ENCODE results near the gene HCAR1. TPM values are rescaled to one million over a fixed set of nuclear protein-coding genes. Genes with fewer than 3 reads are reported as not detected.
"Not testable (repeated sequence)": the region's sequence is repeated elsewhere in the genome, so short reads cannot be mapped to it uniquely, and the experiment has no call there.

HCAR1 gene
- total RNA-seq, 1 donor from 2014 or later = not detected

DNA sequence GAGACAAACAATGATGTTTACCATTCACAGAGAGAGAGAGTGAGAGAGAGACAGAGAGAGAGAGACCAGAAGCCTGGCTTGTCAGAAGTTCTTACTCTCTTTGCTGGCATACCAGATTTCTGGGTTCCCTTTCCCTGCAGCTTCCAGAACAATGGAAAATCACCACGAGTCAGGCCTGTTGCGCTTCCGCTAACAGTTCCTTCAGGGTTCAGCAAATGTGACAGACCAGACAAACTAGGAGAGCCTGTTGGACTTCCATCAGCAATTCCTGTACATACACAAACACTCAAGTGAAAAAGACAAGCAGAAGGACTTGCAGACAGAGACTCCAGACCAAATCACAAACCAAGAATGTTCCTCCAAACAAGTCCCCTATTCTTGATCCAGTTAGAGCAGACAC is 21.4 kb downstream of the HCAR1 start:
- not testable (repeated sequence) for H3K36me3 Mint-ChIP-seq (ENCODE audit: low read depth); H3K27me3 Mint-ChIP-seq (ENCODE audit: low read depth); H3K4me1 Mint-ChIP-seq (ENCODE audit: low read depth); H3K9me3 Mint-ChIP-seq (ENCODE audit: low read depth); H3K27ac Mint-ChIP-seq (ENCODE audit: unreplicated experiment); H3K4me3 Mint-ChIP-seq (ENCODE audit: unreplicated experiment); DNase-seq (ENCODE audit: low spot score)

GRCh38 chr12:122703841-122704240 is 26.8 kb downstream of the HCAR1 start:
- not testable (repeated sequence) for H3K4me1 Mint-ChIP-seq (ENCODE audit: low read depth); H3K36me3 Mint-ChIP-seq (ENCODE audit: low read depth); H3K27me3 Mint-ChIP-seq (ENCODE audit: low read depth); H3K27ac Mint-ChIP-seq (ENCODE audit: unreplicated experiment); H3K9me3 Mint-ChIP-seq (ENCODE audit: low read depth); H3K4me3 Mint-ChIP-seq (ENCODE audit: unreplicated experiment); DNase-seq (ENCODE audit: low spot score)

DNA sequence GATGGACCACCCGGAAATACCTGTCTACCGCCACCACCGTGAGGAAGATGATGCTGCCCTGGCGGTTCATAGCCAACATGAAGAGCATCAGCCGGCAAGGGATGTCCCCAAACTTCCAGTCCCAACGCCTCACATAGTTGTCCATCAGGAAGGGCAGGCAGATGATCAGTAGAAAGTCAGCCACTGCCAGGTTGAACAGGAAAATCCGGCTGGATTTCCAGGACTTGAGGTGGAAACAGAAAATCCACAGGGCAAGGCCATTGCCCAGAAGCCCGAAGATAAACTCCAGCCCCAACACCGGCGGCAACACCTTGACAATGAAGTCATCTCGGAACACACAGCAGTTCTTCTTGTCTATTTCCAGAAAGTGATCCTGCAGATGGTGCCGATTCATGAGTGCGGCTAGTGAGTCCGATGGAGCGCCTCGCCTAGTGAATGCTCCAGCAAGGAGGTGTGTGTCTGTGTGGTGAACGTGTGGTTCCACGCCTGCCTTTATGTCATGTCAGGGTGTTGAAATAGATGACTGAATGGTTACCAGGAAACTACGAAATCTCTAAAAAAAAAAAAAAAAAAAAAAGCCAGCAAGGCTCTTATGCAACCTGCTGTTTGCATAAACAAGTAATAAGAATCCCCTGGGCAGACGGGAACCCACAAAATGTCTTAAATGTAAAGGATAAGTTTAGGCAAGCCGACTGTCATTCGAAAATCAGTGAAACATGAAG is 27.6 kb downstream of the HCAR1 start, which contains the start of gene HCAR2:
TSS of gene HCAR2 (minus strand) at position 468 of the 722 bp plus-strand sequence. CDS start at position 394, 74 bp downstream.
- H3K27me3 Mint-ChIP-seq (ENCODE audit: low read depth); DNase-seq (ENCODE audit: low spot score); H3K27ac Mint-ChIP-seq (ENCODE audit: unreplicated experiment); H3K9me3 Mint-ChIP-seq (ENCODE audit: low read depth); H3K4me1 Mint-ChIP-seq (ENCODE audit: low read depth); H3K36me3 Mint-ChIP-seq (ENCODE audit: low read depth); H3K4me3 Mint-ChIP-seq (ENCODE audit: unreplicated experiment): not testable (repeated sequence)

- not testable (repeated sequence) for H3K27ac Mint-ChIP-seq (ENCODE audit: unreplicated experiment); H3K27me3 Mint-ChIP-seq (ENCODE audit: low read depth); H3K9me3 Mint-ChIP-seq (ENCODE audit: low read depth); DNase-seq (ENCODE audit: low spot score); H3K4me3 Mint-ChIP-seq (ENCODE audit: unreplicated experiment); H3K36me3 Mint-ChIP-seq (ENCODE audit: low read depth); H3K4me1 Mint-ChIP-seq (ENCODE audit: low read depth)
Observed at GRCh38 chr12:122701481-122701880, 29.2 kb downstream of the HCAR1 start.

- H3K27ac Mint-ChIP-seq (ENCODE audit: unreplicated experiment); DNase-seq (ENCODE audit: low spot score): not testable (repeated sequence)
Observed at GRCh38 chr12:122700038-122700710, 30.5 kb downstream of the HCAR1 start.

DNA sequence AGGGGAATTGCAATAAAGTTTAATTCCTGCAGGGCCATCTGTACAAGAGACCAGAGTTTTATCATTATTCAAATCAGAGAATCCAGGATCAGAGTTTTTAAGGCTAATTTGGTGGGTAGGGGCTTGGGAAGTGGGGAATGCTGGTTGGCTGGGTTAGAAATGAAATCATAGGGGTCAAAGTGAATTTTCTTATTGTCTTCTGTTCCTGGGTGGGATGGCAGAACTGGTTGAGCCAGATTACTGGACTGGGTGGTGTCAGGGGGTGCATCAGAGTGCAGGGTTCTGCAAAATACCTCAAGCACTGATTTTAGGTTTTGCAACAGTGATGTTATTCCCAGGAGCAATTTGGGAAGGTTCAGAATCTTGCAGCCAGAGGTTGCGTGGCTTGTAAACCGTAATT is 33.7 kb downstream of the HCAR1 start:
- not testable (repeated sequence) for H3K27ac Mint-ChIP-seq (ENCODE audit: unreplicated experiment); H3K4me1 Mint-ChIP-seq (ENCODE audit: low read depth); H3K27me3 Mint-ChIP-seq (ENCODE audit: low read depth); DNase-seq (ENCODE audit: low spot score); H3K9me3 Mint-ChIP-seq (ENCODE audit: low read depth); H3K4me3 Mint-ChIP-seq (ENCODE audit: unreplicated experiment); H3K36me3 Mint-ChIP-seq (ENCODE audit: low read depth)

More at GRCh38 chr12:122700038-122700710, 30.5 kb downstream of the HCAR1 start:
- H3K27me3 Mint-ChIP-seq (ENCODE audit: low read depth); H3K9me3 Mint-ChIP-seq (ENCODE audit: low read depth); H3K4me1 Mint-ChIP-seq (ENCODE audit: low read depth); H3K4me3 Mint-ChIP-seq (ENCODE audit: unreplicated experiment); H3K36me3 Mint-ChIP-seq (ENCODE audit: low read depth): not testable (repeated sequence)

DNA sequence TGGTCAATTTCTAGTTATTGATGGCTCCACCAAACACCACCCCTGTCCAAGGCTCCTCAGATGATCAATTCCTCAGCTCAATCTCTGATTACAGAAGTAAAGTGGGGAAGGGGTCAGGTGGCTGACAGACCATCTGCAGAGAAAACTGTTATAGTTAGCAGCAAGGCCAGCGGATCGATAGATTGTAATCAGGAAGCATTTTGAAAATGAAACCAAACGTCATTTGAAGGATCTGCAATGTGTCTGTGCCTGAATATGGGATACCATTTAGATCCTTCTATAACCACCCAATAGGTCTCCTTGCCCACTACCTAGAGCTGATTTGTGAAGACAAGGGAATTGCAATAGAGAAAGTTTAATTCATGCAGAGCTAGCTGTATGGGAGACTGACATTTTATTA is 39.1 kb downstream of the HCAR1 start:
- H3K4me1 Mint-ChIP-seq (ENCODE audit: low read depth) = no peaks in the 10 kb centered on the region
- H3K9me3 Mint-ChIP-seq (ENCODE audit: low read depth) = no peaks in the 10 kb centered on the region
- no peak for DNase-seq (ENCODE audit: low spot score)
- H3K36me3 Mint-ChIP-seq (ENCODE audit: low read depth) = no peaks in the 10 kb centered on the region
- H3K27me3 Mint-ChIP-seq (ENCODE audit: low read depth) = no peaks in the 10 kb centered on the region
- H3K27ac Mint-ChIP-seq (ENCODE audit: unreplicated experiment) = no peak overlapping the region
- H3K4me3 Mint-ChIP-seq (ENCODE audit: unreplicated experiment) = no peak overlapping the region
- TF ChIP-seq CTCF (IDR thresholded peaks at IDR 0.05) = no peak

DNA sequence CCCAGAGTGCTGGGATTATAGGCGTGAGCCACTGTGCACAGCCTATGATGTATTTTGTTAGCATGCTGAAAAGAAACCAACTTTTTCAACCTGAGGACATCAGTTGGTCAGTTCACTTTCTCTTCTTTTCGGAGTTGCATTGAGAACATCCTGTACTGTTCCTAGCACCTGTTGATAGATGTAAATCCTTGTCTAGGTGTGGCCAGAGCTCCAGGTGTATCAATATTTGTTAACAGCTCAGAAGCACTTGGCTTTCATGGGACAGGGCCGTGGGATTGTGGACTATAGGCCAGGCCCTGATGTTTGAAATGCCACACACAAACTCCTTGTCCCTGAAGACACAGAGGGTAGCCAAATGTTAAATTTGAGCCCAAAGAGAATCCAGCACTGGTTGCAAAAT is 42.4 kb downstream of the HCAR1 start:
- no peaks in the 10 kb centered on the region for H3K4me1 Mint-ChIP-seq (ENCODE audit: low read depth)
- TF ChIP-seq CTCF (IDR thresholded peaks at IDR 0.05) = no peak
- H3K4me3 Mint-ChIP-seq (ENCODE audit: unreplicated experiment) = no peak overlapping the region
- H3K36me3 Mint-ChIP-seq (ENCODE audit: low read depth) = no peaks in the 10 kb centered on the region
- no peaks in the 10 kb centered on the region for H3K27me3 Mint-ChIP-seq (ENCODE audit: low read depth)
- H3K9me3 Mint-ChIP-seq (ENCODE audit: low read depth) = no peaks in the 10 kb centered on the region
- no peak for DNase-seq (ENCODE audit: low spot score)
- H3K27ac Mint-ChIP-seq (ENCODE audit: unreplicated experiment) = no peak overlapping the region

Data from chondrocyte (in vitro differentiated cells).